Measurements from ENCODE around the gene MAP3K10. TPM values are rescaled to one million over a fixed set of nuclear protein-coding genes. Genes with fewer than 3 reads are reported as not detected.

The MAP3K10 gene
- total RNA-seq, 1 donor from 2014 or later: 5.7 TPM

DNA sequence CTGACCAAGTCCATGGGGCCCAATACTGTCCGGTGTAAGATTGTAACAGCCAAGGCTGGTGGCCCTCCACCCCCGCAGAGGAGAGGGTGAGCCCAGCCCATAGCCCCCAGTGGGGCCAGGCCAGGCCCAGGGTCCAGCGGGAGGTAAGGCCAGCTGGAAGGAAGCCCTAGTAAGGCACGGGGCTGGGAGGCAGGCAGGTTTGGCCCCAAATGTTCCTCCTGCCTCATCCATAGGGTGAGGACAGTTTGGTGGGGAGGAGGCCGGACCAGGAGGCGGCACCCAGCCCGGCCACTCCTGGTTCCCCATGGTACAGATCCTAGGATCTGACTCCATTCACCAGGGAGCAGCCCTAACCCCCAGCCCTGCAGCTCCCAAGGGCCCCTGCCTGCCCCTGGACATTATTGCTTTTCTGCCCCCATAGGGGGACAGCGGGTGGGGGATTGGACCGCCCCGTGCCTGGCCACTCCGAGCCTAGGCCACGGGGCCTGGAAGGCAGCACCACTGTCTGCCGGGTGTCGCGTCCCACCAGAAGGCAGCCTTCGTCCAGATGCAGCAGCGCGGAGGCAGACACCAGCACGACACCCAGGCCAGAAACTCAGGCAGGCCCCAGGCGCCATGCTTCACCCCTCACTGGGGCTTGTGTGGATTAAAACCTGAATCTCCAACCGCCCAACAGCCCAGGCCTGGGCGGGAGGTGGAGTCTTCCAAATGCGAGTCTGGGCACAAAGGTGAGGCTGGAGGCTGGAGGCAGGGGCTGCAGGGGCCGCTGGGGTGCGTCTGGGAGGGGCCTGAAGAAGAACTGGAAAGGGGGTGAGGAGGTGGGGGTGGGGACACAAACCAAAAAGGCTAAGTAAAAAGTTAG lies 42.0 kb downstream of the MAP3K10 start:
- peaks cover 6% of the 10 kb centered on the region for H3K36me3 Mint-ChIP-seq
- no peak for DNase-seq (ENCODE audit: low spot score)
- H3K36me3 ChIP-seq: no peaks in the 10 kb centered on the region
- no peak overlapping the region for H3K4me3 Mint-ChIP-seq
- no peak overlapping the region for H3K9ac ChIP-seq
- H2AFZ ChIP-seq (replicated peaks): no peak overlapping the region
- H3K27ac Mint-ChIP-seq: no peak overlapping the region
- peaks cover 5% of the 10 kb centered on the region for H3K27me3 Mint-ChIP-seq (ENCODE audit: insufficient read depth, low read depth)
- peaks cover 24% of the 10 kb centered on the region for H3K4me1 Mint-ChIP-seq
- H3K79me2 ChIP-seq (ENCODE audit: low read depth): no peaks in the 10 kb centered on the region
- H4K20me1 ChIP-seq (ENCODE audit: low read depth): no peaks in the 10 kb centered on the region
- no peaks in the 10 kb centered on the region for H3F3A ChIP-seq (ENCODE audit: low read depth)
- TF ChIP-seq EZH2 (IDR thresholded peaks at IDR 0.05) (no peak), EZH2phosphoT487 (IDR thresholded peaks at IDR 0.05) (no peak)
- TF ChIP-seq, protein P1, sequence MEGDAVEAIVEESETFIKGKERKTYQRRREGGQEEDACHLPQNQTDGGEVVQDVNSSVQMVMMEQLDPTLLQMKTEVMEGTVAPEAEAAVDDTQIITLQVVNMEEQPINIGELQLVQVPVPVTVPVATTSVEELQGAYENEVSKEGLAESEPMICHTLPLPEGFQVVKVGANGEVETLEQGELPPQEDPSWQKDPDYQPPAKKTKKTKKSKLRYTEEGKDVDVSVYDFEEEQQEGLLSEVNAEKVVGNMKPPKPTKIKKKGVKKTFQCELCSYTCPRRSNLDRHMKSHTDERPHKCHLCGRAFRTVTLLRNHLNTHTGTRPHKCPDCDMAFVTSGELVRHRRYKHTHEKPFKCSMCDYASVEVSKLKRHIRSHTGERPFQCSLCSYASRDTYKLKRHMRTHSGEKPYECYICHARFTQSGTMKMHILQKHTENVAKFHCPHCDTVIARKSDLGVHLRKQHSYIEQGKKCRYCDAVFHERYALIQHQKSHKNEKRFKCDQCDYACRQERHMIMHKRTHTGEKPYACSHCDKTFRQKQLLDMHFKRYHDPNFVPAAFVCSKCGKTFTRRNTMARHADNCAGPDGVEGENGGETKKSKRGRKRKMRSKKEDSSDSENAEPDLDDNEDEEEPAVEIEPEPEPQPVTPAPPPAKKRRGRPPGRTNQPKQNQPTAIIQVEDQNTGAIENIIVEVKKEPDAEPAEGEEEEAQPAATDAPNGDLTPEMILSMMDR (IDR thresholded peaks at IDR 0.05): no peak
- no peak overlapping the region for H3K27ac ChIP-seq
- no peak overlapping the region for H3K4me3 ChIP-seq
- H3K4me1 ChIP-seq: peaks cover 15% of the 10 kb centered on the region
- no peaks in the 10 kb centered on the region for H3K9me3 Mint-ChIP-seq
- H3K4me2 ChIP-seq: no peak overlapping the region
- peaks cover 3% of the 10 kb centered on the region for H3K27me3 ChIP-seq
- H3K9me3 ChIP-seq (ENCODE audit: low read depth): no peaks in the 10 kb centered on the region

DNA sequence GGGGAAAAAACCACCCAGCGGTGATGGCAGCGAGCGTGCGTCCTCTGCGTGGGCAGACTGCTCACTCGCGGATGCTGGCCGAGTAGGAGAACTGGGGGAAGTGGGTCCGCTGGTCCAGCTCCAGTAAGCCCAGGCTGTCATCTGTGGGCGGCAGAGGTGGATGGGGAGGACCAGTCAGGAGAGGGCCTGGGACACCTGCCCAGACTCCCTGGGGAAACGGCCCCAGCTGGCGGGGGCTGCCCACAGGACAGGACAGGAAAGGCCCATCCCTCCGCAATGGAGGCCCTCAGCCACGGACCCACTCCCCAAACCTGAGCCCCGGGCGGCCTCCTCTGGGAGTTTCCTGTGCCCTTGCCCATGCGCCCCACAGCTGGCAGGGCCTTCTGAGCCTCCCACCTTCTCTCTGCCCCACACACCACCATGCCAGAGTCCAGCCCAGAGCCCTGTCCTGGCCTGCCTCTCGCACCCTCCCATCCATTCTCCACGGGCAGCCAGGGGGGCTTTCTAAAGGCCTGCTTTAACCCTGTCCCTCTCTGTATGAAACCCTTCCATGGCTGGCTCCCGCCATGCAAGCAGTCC lies 42.7 kb downstream of the MAP3K10 start:
- DNase-seq (ENCODE audit: low spot score): no peak
- Mint-ChIP-seq H3K9me3 (no peaks in the 10 kb centered on the region), H3K36me3 (peaks cover 6% of the 10 kb centered on the region), H3K4me1 (peaks cover 22% of the 10 kb centered on the region), H3K27me3 (ENCODE audit: insufficient read depth, low read depth) (peaks cover 3% of the 10 kb centered on the region), H3K27ac (no peak overlapping the region), H3K4me3 (no peak overlapping the region)
- Histone ChIP-seq H3F3A (ENCODE audit: low read depth) (no peaks in the 10 kb centered on the region), H3K36me3 (no peaks in the 10 kb centered on the region), H3K4me3 (no peak overlapping the region), H2AFZ (replicated peaks) (no peak overlapping the region), H3K9ac (no peak overlapping the region), H3K27ac (no peak overlapping the region), H3K4me2 (no peak overlapping the region), H3K27me3 (no peaks in the 10 kb centered on the region), H3K9me3 (ENCODE audit: low read depth) (no peaks in the 10 kb centered on the region), H3K79me2 (ENCODE audit: low read depth) (no peaks in the 10 kb centered on the region), H3K4me1 (peaks cover 15% of the 10 kb centered on the region), H4K20me1 (ENCODE audit: low read depth) (no peaks in the 10 kb centered on the region)
- no peak for TF ChIP-seq EZH2 (IDR thresholded peaks at IDR 0.05)
- TF ChIP-seq, protein P1 (IDR thresholded peaks at IDR 0.05): no peak
- no peak for TF ChIP-seq EZH2phosphoT487 (IDR thresholded peaks at IDR 0.05)

DNA sequence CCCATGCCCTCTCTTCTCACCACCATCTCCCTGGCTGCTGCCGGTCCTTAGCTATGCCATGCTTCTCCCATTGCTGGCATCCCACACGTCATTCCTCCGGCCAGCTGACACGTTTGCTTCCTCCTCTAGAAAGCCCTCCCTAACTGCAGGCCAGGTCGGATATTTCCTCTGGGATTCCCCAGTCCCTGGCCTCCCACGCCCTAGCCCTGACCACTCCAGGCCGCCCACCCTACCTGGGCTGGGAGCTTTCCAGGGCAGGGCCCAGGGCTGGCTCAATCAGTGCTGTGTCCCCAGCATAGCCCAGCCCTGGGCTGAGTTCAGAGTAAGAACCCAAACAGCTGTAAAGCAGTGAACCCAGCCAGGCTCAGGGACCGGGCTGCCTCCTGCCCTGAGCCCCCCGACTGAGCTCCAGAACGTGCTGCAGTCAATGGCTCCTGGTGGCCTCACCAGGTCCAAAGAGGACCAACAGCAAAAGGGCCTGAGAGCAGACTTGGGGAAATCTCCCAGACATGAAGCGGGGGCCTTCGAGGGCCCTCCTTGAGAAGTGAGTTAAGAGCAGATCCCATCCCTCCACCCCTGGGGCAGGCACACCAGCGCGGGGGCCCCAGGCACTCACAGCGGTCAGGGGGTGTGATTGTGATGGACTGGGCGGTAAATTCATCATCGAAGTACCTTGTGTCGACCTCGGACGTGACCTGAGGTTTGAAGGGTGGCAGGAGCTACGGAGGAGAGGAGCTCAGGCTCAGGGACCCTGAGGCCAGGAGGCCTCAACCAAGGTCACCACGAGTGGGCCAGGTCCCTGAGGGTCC lies 43.4 kb downstream of the MAP3K10 start:
- no peaks in the 10 kb centered on the region for H3K36me3 ChIP-seq
- Mint-ChIP-seq H3K36me3 (peaks cover 8% of the 10 kb centered on the region), H3K27ac (no peak overlapping the region)

More for the DNA sequence above, 43.4 kb downstream of the MAP3K10 start:
- Histone ChIP-seq H2AFZ (replicated peaks) (no peak overlapping the region), H3K27ac (no peak overlapping the region), H3K4me3 (no peak overlapping the region), H3K9ac (no peak overlapping the region), H3K4me2 (no peak overlapping the region), H3K79me2 (ENCODE audit: low read depth) (no peaks in the 10 kb centered on the region), H4K20me1 (ENCODE audit: low read depth) (no peaks in the 10 kb centered on the region), H3K4me1 (peaks cover 15% of the 10 kb centered on the region), H3F3A (ENCODE audit: low read depth) (no peaks in the 10 kb centered on the region), H3K9me3 (ENCODE audit: low read depth) (no peaks in the 10 kb centered on the region), H3K27me3 (no peaks in the 10 kb centered on the region)
- no peak overlapping the region for H3K4me3 Mint-ChIP-seq
- TF ChIP-seq, protein P1 (IDR thresholded peaks at IDR 0.05): no peak
- TF ChIP-seq EZH2phosphoT487 (IDR thresholded peaks at IDR 0.05) (no peak), EZH2 (IDR thresholded peaks at IDR 0.05) (no peak)
- H3K27me3 Mint-ChIP-seq (ENCODE audit: insufficient read depth, low read depth): peaks cover 3% of the 10 kb centered on the region
- DNase-seq (ENCODE audit: low spot score): no peak
- H3K4me1 Mint-ChIP-seq: peaks cover 22% of the 10 kb centered on the region
- no peaks in the 10 kb centered on the region for H3K9me3 Mint-ChIP-seq
